HG02678 (cell line): Measurements from ENCODE around the gene RNF148.

ENCODE experiments used
- ATAC-seq: cut with Tn5 transposase; IDR thresholded peaks from one replicate; pipeline ENCODE4 v1.9.1; 2021; ENCODE audit warnings: mild to moderate bottlenecking, moderate library complexity; ENCODE audit not compliant: unreplicated experiment

RNF148 gene

GRCh38 chr7:122702872-122703510 lies at the start of gene RNF148:
RNF148 (minus strand) TSS chr7:122702922; CDS start chr7:122702750, 172 bp downstream.
- ATAC-seq, result no peak

GRCh38 chr7:122750389-122750788 lies 47.7 kb upstream of the RNF148 start:
- no peak for ATAC-seq

GRCh38 chr7:122748195-122748594 lies 45.5 kb upstream of the RNF148 start:
- no peak for ATAC-seq

GRCh38 chr7:122746948-122747347 lies 44.2 kb upstream of the RNF148 start:
- no peak for ATAC-seq

- no peak for ATAC-seq
These were observed 40.5 kb upstream of the RNF148 start for GRCh38 chr7:122743211-122743610.

- no peak for ATAC-seq
These were observed 36.2 kb upstream of the RNF148 start for GRCh38 chr7:122738947-122739346.

- ATAC-seq, result no peak
These were observed 33.5 kb upstream of the RNF148 start for GRCh38 chr7:122736183-122736582.

GRCh38 chr7:122727759-122728158 lies 25.0 kb upstream of the RNF148 start:
- no peak for ATAC-seq

GRCh38 chr7:122727354-122727753 lies 24.6 kb upstream of the RNF148 start:
- no peak for ATAC-seq

- no peak for ATAC-seq
These were observed 24.2 kb upstream of the RNF148 start for GRCh38 chr7:122726881-122727280.

- no peak for ATAC-seq
These were observed 21.6 kb upstream of the RNF148 start for GRCh38 chr7:122724366-122724765.

GRCh38 chr7:122719010-122719578 lies 16.4 kb upstream of the RNF148 start:
- no peak for ATAC-seq

- ATAC-seq, result no peak
These were observed 14.8 kb upstream of the RNF148 start for GRCh38 chr7:122717356-122718089.

- ATAC-seq, result no peak
These were observed 12.5 kb upstream of the RNF148 start for GRCh38 chr7:122715183-122715582.

- ATAC-seq, result no peak
These were observed 8.2 kb upstream of the RNF148 start for GRCh38 chr7:122710916-122711315.

GRCh38 chr7:122709930-122710646 lies 7.4 kb upstream of the RNF148 start:
- no peak for ATAC-seq

- no peak for ATAC-seq
These were observed 4.1 kb upstream of the RNF148 start for GRCh38 chr7:122706836-122707235.

GRCh38 chr7:122699017-122699416 lies 3.7 kb downstream of the RNF148 start, which contains the start of gene RNF133:
RNF133 (minus strand) TSS chr7:122699117; CDS start chr7:122698918, 199 bp downstream.
- ATAC-seq, result no peak

GRCh38 chr7:122695816-122696215 lies 6.9 kb downstream of the RNF148 start:
- ATAC-seq, result no peak

- no peak for ATAC-seq
These were observed 8.0 kb downstream of the RNF148 start for GRCh38 chr7:122694697-122695096.

- no peak for ATAC-seq
These were observed 9.9 kb downstream of the RNF148 start for GRCh38 chr7:122692769-122693309.
